Measurements from ENCODE around the gene NLRP1. TPM values are rescaled to one million over a fixed set of nuclear protein-coding genes. Genes with fewer than 3 reads are reported as not detected.

NLRP1 gene
- total and polyA plus RNA-seq, 2 of the 13 experiments (the other 11 are each of a cell fraction or from before 2014, with no cell fraction given), result 3.4 to 3.7 TPM

- TF ChIP-seq UBTF (CRISPR knock-in tag; IDR thresholded peaks at IDR 0.05), result peak; percentile 61; the same call in 1 of the 2 replicates
- TF ChIP-seq, protein P1, sequence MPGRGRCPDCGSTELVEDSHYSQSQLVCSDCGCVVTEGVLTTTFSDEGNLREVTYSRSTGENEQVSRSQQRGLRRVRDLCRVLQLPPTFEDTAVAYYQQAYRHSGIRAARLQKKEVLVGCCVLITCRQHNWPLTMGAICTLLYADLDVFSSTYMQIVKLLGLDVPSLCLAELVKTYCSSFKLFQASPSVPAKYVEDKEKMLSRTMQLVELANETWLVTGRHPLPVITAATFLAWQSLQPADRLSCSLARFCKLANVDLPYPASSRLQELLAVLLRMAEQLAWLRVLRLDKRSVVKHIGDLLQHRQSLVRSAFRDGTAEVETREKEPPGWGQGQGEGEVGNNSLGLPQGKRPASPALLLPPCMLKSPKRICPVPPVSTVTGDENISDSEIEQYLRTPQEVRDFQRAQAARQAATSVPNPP (CRISPR knock-in tag; IDR thresholded peaks at IDR 0.05), result 0 out of 2 replicates have a peak, but pooled peaks have one; percentile 44
- TF ChIP-seq MLLT10 (CRISPR knock-in tag; IDR thresholded peaks at IDR 0.05), result no peak
- TF ChIP-seq, protein P2, sequence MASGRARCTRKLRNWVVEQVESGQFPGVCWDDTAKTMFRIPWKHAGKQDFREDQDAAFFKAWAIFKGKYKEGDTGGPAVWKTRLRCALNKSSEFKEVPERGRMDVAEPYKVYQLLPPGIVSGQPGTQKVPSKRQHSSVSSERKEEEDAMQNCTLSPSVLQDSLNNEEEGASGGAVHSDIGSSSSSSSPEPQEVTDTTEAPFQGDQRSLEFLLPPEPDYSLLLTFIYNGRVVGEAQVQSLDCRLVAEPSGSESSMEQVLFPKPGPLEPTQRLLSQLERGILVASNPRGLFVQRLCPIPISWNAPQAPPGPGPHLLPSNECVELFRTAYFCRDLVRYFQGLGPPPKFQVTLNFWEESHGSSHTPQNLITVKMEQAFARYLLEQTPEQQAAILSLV (CRISPR knock-in tag; IDR thresholded peaks at IDR 0.05; ENCODE audit: borderline replicate concordance), result peak; percentile 55; the same call in 1 of the 2 replicates
- TF ChIP-seq E2F5 (CRISPR knock-in tag; conservative IDR thresholded peaks at IDR 0.05), result peak; percentile 91
- peak; percentile 78; the same call in 1 of the 2 replicates for TF ChIP-seq RARG (CRISPR knock-in tag; IDR thresholded peaks at IDR 0.05; ENCODE audit: low read depth)
- 0 out of 2 replicates have a peak, but pooled peaks have one; percentile 35 for TF ChIP-seq FIP1L1 (IDR thresholded peaks at IDR 0.05; ENCODE audit: borderline replicate concordance, insufficient read depth, low read depth, low read length)
- TF ChIP-seq ELF1 (CRISPR knock-in tag; IDR thresholded peaks at IDR 0.05), result peak; percentile 79
- peak; percentile 53; the same call in 1 of the 2 replicates for TF ChIP-seq ATF7-NPFF (CRISPR knock-in tag; IDR thresholded peaks at IDR 0.05; ENCODE audit: low read depth)
- TF ChIP-seq ZNF367 (CRISPR knock-in tag; IDR thresholded peaks at IDR 0.05; ENCODE audit: borderline replicate concordance), result peak; percentile 61; the same call in 1 of the 2 replicates
- TF ChIP-seq CBX2 (IDR thresholded peaks at IDR 0.05; ENCODE audit: low read depth, low read length), result no peak
- TF ChIP-seq CBX2 (CRISPR knock-in tag; IDR thresholded peaks at IDR 0.05; ENCODE audit: low read depth), result no peak
- peak; percentile 95 for TF ChIP-seq ZFX (CRISPR knock-in tag; IDR thresholded peaks at IDR 0.05; ENCODE audit: low read depth)
- TF ChIP-seq ZNF652 (CRISPR knock-in tag; IDR thresholded peaks at IDR 0.05; ENCODE audit: borderline replicate concordance, low read depth), result 0 out of 2 replicates have a peak, but pooled peaks have one; percentile 13
- TF ChIP-seq NFYB (CRISPR knock-in tag; IDR thresholded peaks at IDR 0.05), result peak; percentile 88
- 0 out of 2 replicates have a peak, but pooled peaks have one; percentile 21 for TF ChIP-seq ZNF7 (CRISPR knock-in tag; IDR thresholded peaks at IDR 0.05)
- TF ChIP-seq POGK (CRISPR knock-in tag; conservative IDR thresholded peaks at IDR 0.05), result no peak; the same call in 1 of the 2 replicates
- TF ChIP-seq THAP7 (CRISPR knock-in tag; IDR thresholded peaks at IDR 0.05), result no peak
- TF ChIP-seq GPN1 (CRISPR knock-in tag; IDR thresholded peaks at IDR 0.05; ENCODE audit: borderline replicate concordance), result peak; percentile 72; the same call in 1 of the 2 replicates
- TF ChIP-seq RFX5 (IDR thresholded peaks at IDR 0.05; ENCODE audit: low read depth, low read length), result peak; percentile 55; the same call in 1 of the 2 replicates
Observed at GRCh38 chr17:5486206-5487124, 97.8 kb downstream of the NLRP1 start, which contains the start of gene MIS12 (continued).

Data from HepG2 (cell line).